ENCODE measurements around the gene SNAPC5. TPM values are rescaled to one million over a fixed set of nuclear protein-coding genes. Genes with fewer than 3 reads are reported as not detected.
A peak's percentile ranks its signal among the peaks of the same experiment; 100 is the strongest.

The SNAPC5 gene
- total and polyA plus RNA-seq, 2 of the 13 experiments (the other 11 are each of a cell fraction or from before 2014, with no cell fraction given), result 14.8 to 36.2 TPM

DNA sequence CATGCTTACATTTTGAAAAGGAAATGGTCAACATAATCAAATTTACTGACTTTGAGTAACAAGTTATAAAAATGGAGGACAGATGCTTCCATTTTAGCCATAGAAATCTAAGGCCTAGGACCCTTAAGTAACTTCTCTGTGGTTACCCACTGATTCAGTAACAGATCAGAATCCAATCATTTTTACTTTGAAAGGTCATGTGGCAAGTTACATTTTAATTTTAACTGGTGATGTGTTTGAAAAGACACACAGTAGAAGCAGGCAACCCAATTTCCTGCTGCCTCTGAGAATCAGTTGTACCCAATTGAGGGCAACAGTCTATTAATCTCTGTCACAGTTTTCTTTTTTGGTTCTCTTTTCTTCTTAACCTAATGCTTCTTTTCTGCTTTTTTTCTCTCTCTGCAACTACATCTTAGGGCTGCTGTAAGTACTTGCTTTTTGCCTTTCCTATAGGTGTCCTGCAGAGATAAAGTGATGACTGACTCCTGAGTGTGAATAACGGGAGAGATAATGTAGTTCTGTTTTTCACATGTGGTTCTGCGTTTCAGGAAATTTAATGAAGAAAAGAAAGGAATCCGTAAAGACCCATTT, 10.8 kb upstream of the SNAPC5 start (continued):
- TF ChIP-seq ZNF629 (CRISPR knock-in tag; conservative IDR thresholded peaks at IDR 0.05) (no peak), ZNF558 (CRISPR knock-in tag; IDR thresholded peaks at IDR 0.05; ENCODE audit: borderline replicate concordance) (no peak)

DNA sequence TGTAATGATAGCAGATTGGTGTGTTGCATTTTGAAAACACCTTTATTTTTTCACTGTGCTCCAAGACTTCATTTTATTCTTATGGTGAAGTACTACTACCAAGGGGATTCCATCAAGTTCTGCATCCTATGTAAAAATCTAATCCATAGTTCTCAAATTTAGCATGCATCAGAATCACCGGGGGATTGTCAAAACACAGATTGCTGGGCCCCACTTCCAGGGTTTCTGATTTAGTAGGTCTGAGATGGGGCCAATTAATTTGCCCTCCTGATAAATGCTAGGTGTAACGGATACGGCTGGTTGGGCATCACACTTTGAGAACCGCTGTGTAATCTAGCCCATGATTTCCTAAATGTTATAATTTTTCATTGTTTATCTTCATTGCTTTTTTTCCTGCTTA, 8.3 kb upstream of the SNAPC5 start:
- TF ChIP-seq TBL1XR1 (IDR thresholded peaks at IDR 0.05; ENCODE audit: borderline replicate concordance, low read length, partially characterized antibody) (no peak), ZNF431 (CRISPR knock-in tag; IDR thresholded peaks at IDR 0.05; ENCODE audit: borderline replicate concordance, low read depth) (no peak), FOXM1 (CRISPR knock-in tag; IDR thresholded peaks at IDR 0.05) (no peak), RELA (CRISPR knock-in tag; IDR thresholded peaks at IDR 0.05) (no peak), ZNF879 (CRISPR knock-in tag; IDR thresholded peaks at IDR 0.05) (no peak), ZNF138 (CRISPR knock-in tag; IDR thresholded peaks at IDR 0.05; ENCODE audit: low read depth) (no peak)
- TF ChIP-seq, protein P1, sequence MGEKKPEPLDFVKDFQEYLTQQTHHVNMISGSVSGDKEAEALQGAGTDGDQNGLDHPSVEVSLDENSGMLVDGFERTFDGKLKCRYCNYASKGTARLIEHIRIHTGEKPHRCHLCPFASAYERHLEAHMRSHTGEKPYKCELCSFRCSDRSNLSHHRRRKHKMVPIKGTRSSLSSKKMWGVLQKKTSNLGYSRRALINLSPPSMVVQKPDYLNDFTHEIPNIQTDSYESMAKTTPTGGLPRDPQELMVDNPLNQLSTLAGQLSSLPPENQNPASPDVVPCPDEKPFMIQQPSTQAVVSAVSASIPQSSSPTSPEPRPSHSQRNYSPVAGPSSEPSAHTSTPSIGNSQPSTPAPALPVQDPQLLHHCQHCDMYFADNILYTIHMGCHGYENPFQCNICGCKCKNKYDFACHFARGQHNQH (CRISPR knock-in tag; IDR thresholded peaks at IDR 0.05), result no peak
- TF ChIP-seq, protein P2, sequence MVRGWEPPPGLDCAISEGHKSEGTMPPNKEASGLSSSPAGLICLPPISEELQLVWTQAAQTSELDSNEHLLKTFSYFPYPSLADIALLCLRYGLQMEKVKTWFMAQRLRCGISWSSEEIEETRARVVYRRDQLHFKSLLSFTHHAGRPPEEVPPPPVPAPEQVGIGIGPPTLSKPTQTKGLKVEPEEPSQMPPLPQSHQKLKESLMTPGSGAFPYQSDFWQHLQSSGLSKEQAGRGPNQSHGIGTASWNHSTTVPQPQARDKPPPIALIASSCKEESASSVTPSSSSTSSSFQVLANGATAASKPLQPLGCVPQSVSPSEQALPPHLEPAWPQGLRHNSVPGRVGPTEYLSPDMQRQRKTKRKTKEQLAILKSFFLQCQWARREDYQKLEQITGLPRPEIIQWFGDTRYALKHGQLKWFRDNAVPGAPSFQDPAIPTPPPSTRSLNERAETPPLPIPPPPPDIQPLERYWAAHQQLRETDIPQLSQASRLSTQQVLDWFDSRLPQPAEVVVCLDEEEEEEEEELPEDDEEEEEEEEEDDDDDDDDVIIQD (CRISPR knock-in tag; IDR thresholded peaks at IDR 0.05; ENCODE audit: low read depth), result no peak
- WGBS (ENCODE audit: low lambda C conversion rate), result 2% methylated on average over 4 of the region's 4 CpGs
- peaks cover 55% of the 10 kb centered on the region for H3K79me2 ChIP-seq (ENCODE audit: insufficient read depth, low read length)
- H2AFZ ChIP-seq (ENCODE audit: low read length), result peak overlapping the region; percentile 16
- DNase-seq (ENCODE audit: low spot score), result no peak
- peaks cover 0 to 5% of the 10 kb centered on the region in 2 experiments; a peak in 1 of 5 replicates for H3K27me3 ChIP-seq (ENCODE audit: control insufficient read depth in 1 of 2, insufficient read depth in 2 of 2, low read length in 2 of 2)
- peak overlapping the region; percentile 93 for H3K4me2 ChIP-seq (ENCODE audit: low read depth, low read length)
- H4K20me1 ChIP-seq (ENCODE audit: insufficient read depth, low read length), result peaks cover 25% of the 10 kb centered on the region
- in situ Hi-C loops (cut with HindIII; ENCODE audit: extremely low pct_ligation_motif_present, low pct_unique_long_range_greater_than_20kb) (no loop called here), intact Hi-C loops (cut with micrococcal nuclease; ENCODE audit: unreplicated experiment) (loop anchor here (5.0 kb wide), 1 partner anchor 61 kb away; the partner anchor contains the start of gene LCTL)
- peak overlapping the region; percentile 89 for H3K27ac ChIP-seq (ENCODE audit: extremely low read length, insufficient read depth, low read length)
- H3K9me3 ChIP-seq (ENCODE audit: low read length), result no peaks in the 10 kb centered on the region
- BruUV-seq (replicated peaks), result no TSS peak
- H3K9ac ChIP-seq (ENCODE audit: insufficient read depth, low read depth, low read length), result peak overlapping the region; percentile 96
- ATAC-seq, result no peak
- CTCF ChIA-PET (ENCODE audit: low intra/inter-chr PET ratio, low total read pairs), result no interaction called here
- peaks cover 4 to 24% of the 10 kb centered on the region in 2 experiments; a peak in 4 of 5 replicates for H3K36me3 ChIP-seq (replicated peaks in 1 of 2; ENCODE audit: control insufficient read depth in 1 of 2, insufficient read depth in 2 of 2, low read length in 2 of 2)
- H3K4me3 ChIP-seq (replicated peaks in 1 of 3; ENCODE audit: insufficient read depth in 1 of 3, low read depth in 2 of 3, low read length in 3 of 3), result peak overlapping the region; percentile 69 to 100 (median 88)
- POLR2A ChIA-PET, result interaction anchor here (1.4 kb wide), 2 partner anchors 9 to 589 kb away, joined by 3 to 8 read pairs; partner anchors contain the start of gene SNAPC5
- FAIRE-seq, result no peak
- H3K4me1 ChIP-seq (ENCODE audit: insufficient read depth, low read length), result peaks cover 43% of the 10 kb centered on the region

Data from HepG2 (cell line).